Neuronal stem cell (in vitro differentiated cells): ENCODE data around the gene BEND5.

Experiments
- DNase-seq: peaks from one replicate; pipeline ENCODE4 v3.0.0-alpha.2; 2013; ENCODE audit warnings: low spot score
- H2AFZ ChIP-seq: one replicate; pipeline ENCODE4 v1.6.1; 2013; ENCODE audit warnings: mild to moderate bottlenecking, low read length, inconsistent platforms
- H2AK5ac ChIP-seq: 2 replicates; pipeline ENCODE4 v1.6.1; 2013; ENCODE audit warnings: low read depth, mild to moderate bottlenecking, inconsistent platforms, low read length, moderate library complexity, mixed read lengths
- H2BK120ac ChIP-seq: 2 replicates; pipeline ENCODE4 v1.6.1; 2013; ENCODE audit warnings: low read depth, mild to moderate bottlenecking, inconsistent platforms, low read length, moderate library complexity, mixed read lengths
- H2BK12ac ChIP-seq: one replicate; pipeline ENCODE4 v1.6.1; 2013; ENCODE audit warnings: low read length, inconsistent platforms
- H2BK15ac ChIP-seq: 2 replicates; pipeline ENCODE4 v1.6.1; 2013; ENCODE audit warnings: mild to moderate bottlenecking, low read length, inconsistent platforms, mixed read lengths
- H2BK5ac ChIP-seq: one replicate; pipeline ENCODE4 v1.6.1; 2013; ENCODE audit warnings: inconsistent platforms, mild to moderate bottlenecking, low read length, moderate library complexity
- H3K14ac ChIP-seq: one replicate; pipeline ENCODE4 v1.6.1; 2013; ENCODE audit warnings: low read length, inconsistent platforms
- H3K18ac ChIP-seq: 2 replicates; pipeline ENCODE4 v1.6.1; 2013; ENCODE audit warnings: low read length, inconsistent platforms
- H3K23ac ChIP-seq: 2 replicates; pipeline ENCODE4 v1.6.1; 2013; ENCODE audit warnings: low read depth, mild to moderate bottlenecking, mixed read lengths, low read length, inconsistent platforms; ENCODE audit not compliant: poor library complexity
- H3K27ac ChIP-seq: replicated peaks from 3 replicates; pipeline ENCODE4 v1.5.1; 2013; ENCODE audit warnings: low read length, inconsistent platforms
- H3K27me3 ChIP-seq, 3 experiments: 2 replicates each; pipeline ENCODE4 v1.6.1; 2013; ENCODE audit warnings: low read length in 3 of 3, mild to moderate bottlenecking in 2 of 3, inconsistent platforms in 1 of 3, low read depth in 1 of 3, mixed read lengths in 1 of 3, moderate library complexity in 1 of 3; ENCODE audit not compliant: control insufficient read depth in 3 of 3, insufficient read depth in 3 of 3
- H3K36me3 ChIP-seq, 2 donors: replicated peaks in 1 of 2; 2 replicates each; pipeline ENCODE4 v1.6.1; 2013; ENCODE audit warnings: low read length in 2 of 2; ENCODE audit not compliant: control insufficient read depth in 2 of 2, insufficient read depth in 2 of 2
- H3K4ac ChIP-seq: 2 replicates; pipeline ENCODE4 v1.6.1; 2013; ENCODE audit warnings: inconsistent platforms, mild to moderate bottlenecking, low read length, moderate library complexity
- H3K4me1 ChIP-seq, 2 donors: 1 replicate in 1 of 2; 2 replicates in 1 of 2; pipeline ENCODE4 v1.6.1; 2013; ENCODE audit warnings: low read length in 2 of 2, low read depth in 1 of 2; ENCODE audit not compliant: control insufficient read depth in 2 of 2, insufficient read depth in 1 of 2
- H3K4me2 ChIP-seq: one replicate; pipeline ENCODE4 v1.6.1; 2013; ENCODE audit warnings: mild to moderate bottlenecking, low read length, inconsistent platforms; ENCODE audit not compliant: insufficient read depth, poor library complexity, severe bottlenecking
- H3K4me3 ChIP-seq, 2 donors: 2 replicates each; pipeline ENCODE4 v1.5.1; 2013; ENCODE audit warnings: low read length in 2 of 2, mild to moderate bottlenecking in 2 of 2, inconsistent platforms in 1 of 2, moderate library complexity in 1 of 2
- H3K79me1 ChIP-seq: one replicate; pipeline ENCODE4 v1.6.1; 2013; ENCODE audit warnings: low read depth, mild to moderate bottlenecking, inconsistent platforms, low read length, moderate library complexity
- H3K9ac ChIP-seq: one replicate; pipeline ENCODE4 v1.6.1; 2013; ENCODE audit warnings: mild to moderate bottlenecking, low read depth, low read length, inconsistent platforms; ENCODE audit not compliant: poor library complexity
- H3K9me3 ChIP-seq, 2 donors: replicated peaks in 1 of 2; 2 replicates each; pipeline versions ENCODE3 to v1.6.1; 2013; ENCODE audit warnings: low read length in 2 of 2, mild to moderate bottlenecking in 2 of 2, inconsistent platforms in 1 of 2, low read depth in 1 of 2, mixed read lengths in 1 of 2, moderate library complexity in 1 of 2; ENCODE audit not compliant: control insufficient read depth in 2 of 2, insufficient read depth in 1 of 2
- H4K8ac ChIP-seq: one replicate; pipeline ENCODE4 v1.6.1; 2013; ENCODE audit warnings: low read depth, mild to moderate bottlenecking, inconsistent platforms, low read length, moderate library complexity
- H4K91ac ChIP-seq: one replicate; pipeline ENCODE4 v1.6.1; 2013; ENCODE audit warnings: low read length, low read depth, mild to moderate bottlenecking, inconsistent platforms; ENCODE audit not compliant: poor library complexity
- WGBS, 2 donors: extraction: QIAGEN DNeasy Blood & Tissue Kit; methylation state at CpG; one replicate each; pipeline ENCODE4 v1.1.7; 2013; ENCODE audit warnings: missing lambda C conversion rate in 2 of 2, mixed read lengths in 1 of 2; ENCODE audit not compliant: insufficient read length in 2 of 2, insufficient replicate concordance in 1 of 2; ENCODE audit errors: extremely low coverage in 2 of 2; 5-methylcytosine and 5-hydroxymethylcytosine counted together

Gene BEND5

GRCh38 chr1:48753293-48753692 lies 23.4 kb downstream of the BEND5 start:
- no peak for DNase-seq
- Histone ChIP-seq H3K18ac (no peak overlapping the region), H2AFZ (no peak overlapping the region), H2BK15ac (no peak overlapping the region), H3K36me3 (peaks cover 21 to 96% of the 10 kb centered on the region in 2 donors), H2BK12ac (no peak overlapping the region), H2AK5ac (no peak overlapping the region), H2BK120ac (no peak overlapping the region), H3K14ac (no peak overlapping the region), H3K23ac (no peak overlapping the region), H3K4me3 (no peak overlapping the region), H4K91ac (no peak overlapping the region), H3K27me3 (no peaks in the 10 kb centered on the region), H3K9me3 (no peaks in the 10 kb centered on the region), H3K9ac (no peak overlapping the region), H3K27ac (no peak overlapping the region), H3K4me2 (no peak overlapping the region), H4K8ac (no peak overlapping the region), H3K4ac (no peak overlapping the region), H2BK5ac (no peak overlapping the region), H3K4me1 (no peaks in the 10 kb centered on the region), H3K79me1 (no peaks in the 10 kb centered on the region)
- WGBS, 2 donors = no CpG with 5 or more reads among the region's 1 CpG

GRCh38 chr1:48750109-48750508 lies 26.6 kb downstream of the BEND5 start:
- no peak overlapping the region for H2BK15ac ChIP-seq
- H3K27ac ChIP-seq = no peak overlapping the region
- no peak overlapping the region for H2BK12ac ChIP-seq
- H3K27me3 ChIP-seq = no peaks in the 10 kb centered on the region
- no peak overlapping the region for H3K4ac ChIP-seq
- H2AK5ac ChIP-seq = no peak overlapping the region
- no peak overlapping the region for H3K4me3 ChIP-seq
- no peak overlapping the region for H2BK5ac ChIP-seq
- no peak overlapping the region for H4K8ac ChIP-seq
- no peak overlapping the region for H2AFZ ChIP-seq
- no peak overlapping the region for H2BK120ac ChIP-seq
- no peak overlapping the region for H4K91ac ChIP-seq
- H3K18ac ChIP-seq = no peak overlapping the region
- no peaks in the 10 kb centered on the region for H3K79me1 ChIP-seq
- H3K4me1 ChIP-seq = no peaks in the 10 kb centered on the region
- no CpG with 5 or more reads among the region's 1 CpG for WGBS, 2 donors
- H3K14ac ChIP-seq = no peak overlapping the region
- H3K23ac ChIP-seq = no peak overlapping the region
- H3K4me2 ChIP-seq = no peak overlapping the region
- H3K9ac ChIP-seq = no peak overlapping the region
- peaks cover 19 to 87% of the 10 kb centered on the region in 2 donors for H3K36me3 ChIP-seq
- DNase-seq = no peak
- no peaks in the 10 kb centered on the region for H3K9me3 ChIP-seq

GRCh38 chr1:48749068-48749467 lies 27.6 kb downstream of the BEND5 start:
- Histone ChIP-seq H3K4me2 (no peak overlapping the region), H2AFZ (no peak overlapping the region)
- no CpG with 5 or more reads among the region's 7 CpGs for WGBS, 2 donors

GRCh38 chr1:48746906-48747305 lies 29.8 kb downstream of the BEND5 start:
- Histone ChIP-seq H2BK5ac (no peak overlapping the region), H3K36me3 (peaks cover 23 to 91% of the 10 kb centered on the region in 2 donors), H3K4ac (no peak overlapping the region), H3K23ac (no peak overlapping the region), H4K91ac (no peak overlapping the region), H3K14ac (no peak overlapping the region), H2BK120ac (no peak overlapping the region), H2AFZ (no peak overlapping the region), H3K4me2 (no peak overlapping the region), H2BK12ac (no peak overlapping the region), H3K18ac (no peak overlapping the region), H3K9ac (no peak overlapping the region), H3K79me1 (no peaks in the 10 kb centered on the region), H3K27me3 (no peaks in the 10 kb centered on the region), H3K27ac (no peak overlapping the region), H3K4me1 (no peaks in the 10 kb centered on the region), H2BK15ac (no peak overlapping the region), H4K8ac (no peak overlapping the region), H3K4me3 (no peak overlapping the region), H3K9me3 (no peaks in the 10 kb centered on the region), H2AK5ac (no peak overlapping the region)
- DNase-seq = no peak
- no CpG with 5 or more reads among the region's 5 CpGs for WGBS, 2 donors

More at GRCh38 chr1:48749068-48749467, 27.6 kb downstream of the BEND5 start:
- Histone ChIP-seq H3K79me1 (no peaks in the 10 kb centered on the region), H3K14ac (no peak overlapping the region), H2AK5ac (no peak overlapping the region), H3K27ac (no peak overlapping the region), H3K4me1 (no peaks in the 10 kb centered on the region), H2BK15ac (no peak overlapping the region), H3K4me3 (no peak overlapping the region), H3K4ac (no peak overlapping the region), H2BK12ac (no peak overlapping the region), H3K18ac (no peak overlapping the region), H2BK5ac (no peak overlapping the region), H4K91ac (no peak overlapping the region), H3K9ac (no peak overlapping the region), H3K9me3 (no peaks in the 10 kb centered on the region), H3K36me3 (peaks cover 25 to 87% of the 10 kb centered on the region in 2 donors), H3K23ac (no peak overlapping the region), H2BK120ac (no peak overlapping the region), H3K27me3 (no peaks in the 10 kb centered on the region), H4K8ac (no peak overlapping the region)
- no peak for DNase-seq
